Ishikawa (cell line): ENCODE measurements around the gene GRID1.

Experiments
- RAD21 ChIP-seq: IDR thresholded peaks from 2 replicates; pipeline ENCODE4 v1.6.1; 2012; ENCODE audit warnings: low read depth
- TAF1 ChIP-seq: IDR thresholded peaks from 2 replicates; pipeline ENCODE4 v1.6.1; 2012; ENCODE audit warnings: low read depth, mild to moderate bottlenecking
- YY1 ChIP-seq: IDR thresholded peaks from 2 replicates; pipeline ENCODE4 v1.6.1; 2012; ENCODE audit warnings: low read depth

DNA sequence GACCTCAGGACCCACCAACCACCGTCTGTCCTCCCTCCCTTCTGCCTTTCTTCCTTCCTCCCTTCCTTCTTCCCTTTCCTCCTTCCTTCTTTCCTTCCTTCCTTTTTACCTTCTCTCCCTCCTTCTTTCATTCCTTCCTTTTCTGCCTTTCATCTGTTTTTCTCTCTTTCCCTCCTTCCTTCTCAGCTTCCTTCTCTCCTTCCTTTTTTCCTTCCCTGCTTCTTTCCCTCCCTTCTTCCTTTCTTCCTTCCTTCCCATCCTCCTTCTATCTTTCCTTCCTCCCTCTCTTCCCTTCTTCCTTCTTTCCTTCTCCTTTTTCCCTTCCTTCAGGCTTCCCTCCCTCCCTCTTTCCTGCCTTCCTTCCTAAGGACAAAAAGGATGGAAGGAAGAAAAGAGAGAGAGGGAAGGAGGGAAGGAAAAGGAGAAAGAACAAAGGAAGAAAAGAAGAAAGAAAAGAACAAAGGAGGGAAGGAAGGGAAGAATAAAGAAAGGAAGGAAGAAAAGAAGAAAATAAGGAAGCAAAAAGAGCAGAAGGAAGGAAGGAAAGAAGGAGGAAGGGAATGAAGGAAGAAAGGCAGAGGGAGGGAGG lies 405.0 kb downstream of the GRID1 start:
- TF ChIP-seq YY1 (no peak), TAF1 (no peak), RAD21 (no peak)
